ENCODE results near the gene PLEKHM2.
"Not testable (repeated sequence)": the region's sequence is repeated elsewhere in the genome, so short reads cannot be mapped to it uniquely, and the experiment has no call there.

Gene PLEKHM2

GRCh38 chr1:15676688-15677661, 7.1 kb upstream of the PLEKHM2 start:
- in situ Hi-C loops (cut with HindIII; ENCODE audit: low sequenced_read_pairs) = no loop called here

GRCh38 chr1:15678578-15678977, 5.5 kb upstream of the PLEKHM2 start:
- in situ Hi-C loops (cut with HindIII; ENCODE audit: low sequenced_read_pairs) = no loop called here

DNA sequence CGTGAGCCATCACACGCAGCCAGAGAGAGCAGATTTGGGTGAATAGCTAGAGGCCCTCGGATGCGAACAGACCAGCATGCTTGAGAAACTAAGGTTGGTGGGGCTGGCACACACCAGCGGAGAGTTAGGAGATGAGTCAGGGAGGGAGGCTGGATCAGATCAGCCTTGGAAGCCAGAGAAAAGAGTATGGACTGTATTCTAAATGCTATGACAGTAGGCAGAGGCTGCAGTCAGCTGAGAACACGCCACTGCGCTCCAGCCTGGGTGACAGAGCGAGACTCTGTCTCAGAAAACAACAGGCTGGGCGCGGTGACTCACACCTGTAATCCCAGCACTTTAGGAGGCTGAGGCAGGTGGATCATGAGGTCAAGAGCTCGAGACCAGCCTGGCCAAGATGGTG, 4.0 kb upstream of the PLEKHM2 start:
- in situ Hi-C loops (cut with HindIII; ENCODE audit: low sequenced_read_pairs) = no loop called here

DNA sequence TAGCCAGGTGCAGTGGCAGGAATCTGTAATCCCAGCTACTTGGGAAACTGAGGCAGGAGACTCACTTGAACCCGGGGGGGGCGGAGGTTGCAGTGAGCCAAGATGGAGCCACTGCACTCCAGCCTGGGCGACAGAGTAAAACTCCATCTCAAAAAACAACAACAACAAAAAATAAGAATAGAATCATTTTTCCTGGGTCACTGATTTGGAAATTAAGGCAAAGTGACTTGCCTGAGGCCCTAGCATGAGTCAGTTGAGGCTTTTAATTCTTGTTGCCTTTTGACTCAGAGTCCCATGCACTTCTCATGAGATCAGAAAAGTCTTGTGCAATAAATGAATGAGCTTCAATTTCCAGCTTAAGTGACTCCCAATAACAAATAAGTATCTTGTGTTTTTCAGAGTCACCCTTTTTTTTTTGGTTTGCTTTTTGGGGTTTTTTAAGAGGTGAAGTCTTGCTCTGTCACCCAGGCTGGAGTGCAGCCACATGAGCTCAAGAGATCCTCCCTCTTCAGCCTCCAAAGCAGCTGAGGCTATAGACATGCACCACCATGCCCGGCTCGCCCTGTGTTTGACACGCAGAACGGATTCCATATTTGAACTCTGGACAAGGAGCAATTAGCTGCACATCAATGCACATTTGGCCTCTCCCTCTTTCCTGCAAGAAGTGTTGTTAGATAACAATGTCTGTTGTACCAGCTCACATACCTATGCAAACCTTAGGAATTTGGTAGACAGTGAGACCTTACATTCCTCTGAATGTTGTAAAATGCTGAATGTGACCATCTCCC, 3.4 kb upstream of the PLEKHM2 start:
- in situ Hi-C loops (cut with HindIII; ENCODE audit: low sequenced_read_pairs) = no loop called here

GRCh38 chr1:15681349-15682292, 2.5 kb upstream of the PLEKHM2 start:
- in situ Hi-C loops (cut with HindIII; ENCODE audit: low sequenced_read_pairs) = no loop called here

DNA sequence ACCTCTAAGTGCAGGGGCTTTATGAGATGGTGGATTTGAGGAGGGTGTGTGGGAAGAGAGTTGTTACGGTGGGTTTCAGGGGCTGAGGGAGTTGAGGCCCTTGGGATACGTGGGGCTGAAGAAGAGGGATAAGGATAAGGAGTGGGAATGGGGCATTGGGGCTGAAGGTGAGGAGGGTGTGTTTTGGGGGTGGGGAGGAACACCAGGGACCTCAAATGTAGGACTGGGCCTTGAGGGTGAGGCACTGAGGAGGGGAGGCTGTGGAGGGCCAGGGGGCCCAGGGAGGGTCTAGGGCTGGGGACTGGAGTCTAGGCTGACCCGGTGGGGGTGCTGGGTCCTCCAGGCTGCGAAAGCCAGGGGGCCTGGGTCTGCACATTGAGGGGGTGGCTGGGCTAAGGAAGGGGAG, 1.2 kb upstream of the PLEKHM2 start:
- in situ Hi-C loops (cut with HindIII; ENCODE audit: low sequenced_read_pairs) = no loop called here

DNA sequence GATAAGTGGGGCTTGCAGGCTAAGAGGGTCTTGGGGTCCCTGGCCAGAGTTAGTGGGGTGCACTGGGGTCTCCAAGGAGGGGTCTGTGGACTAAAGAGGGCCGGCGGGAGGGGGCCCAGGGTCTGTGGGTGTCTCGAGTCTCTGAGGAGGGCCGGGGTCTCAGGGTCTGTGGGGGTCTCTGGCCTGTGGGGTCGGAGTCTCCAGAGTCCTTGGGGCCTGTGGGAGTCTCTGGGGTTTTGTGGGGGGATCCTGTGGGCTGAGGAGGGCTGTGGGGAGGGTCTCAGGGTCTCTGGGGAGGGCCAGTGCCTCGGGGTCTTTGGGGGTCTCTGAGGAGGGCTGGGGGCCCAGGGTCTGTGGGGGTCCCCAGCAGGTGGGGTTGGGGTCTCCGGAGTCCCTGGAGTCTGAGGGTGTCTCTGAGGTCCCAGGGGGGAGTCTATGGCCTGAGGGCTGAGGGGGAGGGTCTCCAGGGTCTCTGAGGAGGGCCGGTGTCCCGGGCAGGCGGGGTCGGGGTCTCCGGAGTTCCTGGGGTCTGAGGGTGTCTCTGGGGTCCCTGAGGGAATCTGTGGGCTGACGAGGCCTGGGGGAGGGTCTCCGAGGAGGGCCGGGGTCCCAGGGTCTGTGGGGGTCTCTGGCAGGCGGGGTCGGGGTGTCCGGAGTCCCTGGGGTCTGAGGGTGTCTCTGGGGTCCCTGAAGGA, 628 bp upstream of the PLEKHM2 start:
- in situ Hi-C loops (cut with HindIII; ENCODE audit: low sequenced_read_pairs) = no loop called here

- in situ Hi-C loops (cut with HindIII; ENCODE audit: low sequenced_read_pairs) = no loop called here
These were observed 560 bp downstream of the PLEKHM2 start for GRCh38 chr1:15684468-15685291.

- in situ Hi-C loops (cut with HindIII; ENCODE audit: low sequenced_read_pairs) = no loop called here
These were observed 1.7 kb downstream of the PLEKHM2 start for GRCh38 chr1:15685820-15686219.

DNA sequence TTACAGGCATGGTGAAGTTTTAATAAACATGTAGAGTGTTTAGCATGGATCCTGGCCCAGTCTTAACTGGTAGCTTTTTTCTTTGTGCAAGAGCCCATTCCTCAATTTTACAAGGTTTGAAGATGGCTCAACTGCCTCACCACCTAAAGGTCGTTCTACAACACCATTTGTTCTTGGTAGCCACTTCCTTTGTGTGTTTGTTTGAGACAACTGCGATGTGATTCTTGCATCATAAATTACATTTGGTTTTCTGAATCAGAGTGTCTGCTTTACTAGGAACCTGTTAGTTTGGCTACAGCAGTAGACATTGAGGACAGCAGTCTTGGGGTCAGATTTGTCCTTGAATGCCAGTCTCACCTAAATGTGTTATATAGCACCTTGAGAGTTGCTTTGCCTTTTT, 3.3 kb downstream of the PLEKHM2 start:
- in situ Hi-C loops (cut with HindIII; ENCODE audit: low sequenced_read_pairs) = no loop called here

GRCh38 chr1:15690317-15690716, 6.2 kb downstream of the PLEKHM2 start:
- in situ Hi-C loops (cut with HindIII; ENCODE audit: low sequenced_read_pairs) = no loop called here

DNA sequence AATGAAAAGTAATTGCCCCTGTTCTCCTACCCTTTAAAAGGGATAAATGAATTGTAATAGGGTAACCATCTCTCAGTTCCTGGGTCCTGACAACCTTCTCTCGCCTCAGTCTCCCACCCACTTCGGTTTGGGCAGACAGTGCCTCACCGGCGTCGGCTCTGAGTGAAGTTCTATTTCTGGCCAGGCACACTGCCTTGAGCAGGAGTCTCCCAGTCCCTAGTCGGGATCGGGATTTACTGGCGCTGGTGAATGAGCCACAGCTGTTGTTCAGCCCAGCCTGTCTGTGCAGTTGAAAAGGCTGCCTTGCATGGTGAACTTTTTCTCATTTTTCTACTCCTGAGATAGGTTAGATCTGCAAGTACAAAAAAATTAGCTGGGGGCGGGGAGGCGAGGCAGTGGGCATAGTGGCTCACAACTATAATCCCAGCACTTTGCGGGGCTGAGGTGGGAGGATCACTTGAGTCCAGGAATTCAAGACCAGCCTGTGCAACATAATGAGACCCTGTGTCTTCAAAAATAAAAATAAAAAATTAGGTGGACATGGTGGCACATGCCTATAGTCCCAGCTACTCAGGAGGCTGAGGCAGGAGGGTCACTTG, 7.4 kb downstream of the PLEKHM2 start:
- in situ Hi-C loops (cut with HindIII; ENCODE audit: low sequenced_read_pairs) = no loop called here

DNA sequence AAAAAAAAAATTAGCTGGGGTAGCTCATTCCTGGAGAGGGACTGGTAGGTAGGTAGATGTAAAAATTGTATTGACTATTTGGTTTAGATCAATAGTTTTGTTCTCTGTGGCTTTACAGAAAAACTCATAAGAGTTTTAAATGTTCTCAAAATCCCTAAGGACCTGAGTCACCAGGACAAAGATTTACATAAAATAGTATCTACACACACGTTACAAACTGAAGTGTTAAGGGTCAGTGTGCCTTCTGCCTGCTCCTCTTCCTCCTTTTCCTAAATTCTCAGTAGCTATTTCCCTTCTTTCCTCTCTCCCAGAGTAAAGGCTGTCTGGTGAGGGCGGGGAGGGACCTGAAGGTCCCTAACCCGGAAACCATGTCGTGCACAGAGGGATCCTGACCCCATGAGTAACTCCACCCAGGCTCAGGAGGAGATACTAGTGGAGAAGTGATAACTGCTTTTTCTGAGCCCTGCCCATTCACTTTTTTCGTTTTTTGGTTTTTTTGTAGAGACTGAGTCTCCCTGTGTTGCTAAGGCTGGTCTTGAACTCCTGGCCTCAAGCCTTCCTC, 8.1 kb downstream of the PLEKHM2 start:
- in situ Hi-C loops (cut with HindIII; ENCODE audit: low sequenced_read_pairs) = no loop called here

- in situ Hi-C loops (cut with HindIII; ENCODE audit: low sequenced_read_pairs) = no loop called here
These were observed 9.3 kb downstream of the PLEKHM2 start for GRCh38 chr1:15693371-15693770.

DNA sequence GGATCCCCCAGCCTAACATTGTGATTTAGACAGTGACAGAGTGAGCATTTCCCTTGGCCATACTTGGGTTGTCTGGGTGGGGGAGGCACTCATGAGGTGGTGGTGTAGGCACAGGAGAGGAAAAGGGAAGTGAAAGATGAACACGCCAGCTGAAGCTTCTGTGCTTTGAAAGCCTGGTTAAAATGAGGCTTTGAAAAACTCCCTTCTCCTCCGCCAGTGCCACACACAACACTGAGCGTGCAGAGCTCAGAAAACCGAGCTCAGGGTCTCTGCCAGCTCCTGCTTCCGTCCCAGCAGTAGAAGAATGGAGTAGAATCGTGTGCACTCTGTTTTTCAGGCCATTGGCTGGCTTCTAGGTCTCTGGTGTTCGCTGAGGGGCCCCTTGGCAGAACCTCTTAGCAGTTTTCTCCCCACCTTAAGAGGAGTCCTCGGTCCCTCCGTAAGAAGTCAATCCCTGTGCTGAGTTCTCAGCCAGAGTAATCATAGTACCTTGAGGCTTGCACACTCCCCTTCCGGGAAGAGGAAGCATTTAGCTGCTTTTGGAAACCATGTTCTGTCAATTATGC, 12.9 kb downstream of the PLEKHM2 start:
- in situ Hi-C loops (cut with HindIII; ENCODE audit: low sequenced_read_pairs) = no loop called here

GRCh38 chr1:15698201-15698600, 14.1 kb downstream of the PLEKHM2 start:
- in situ Hi-C loops (cut with HindIII; ENCODE audit: low sequenced_read_pairs) = no loop called here

DNA sequence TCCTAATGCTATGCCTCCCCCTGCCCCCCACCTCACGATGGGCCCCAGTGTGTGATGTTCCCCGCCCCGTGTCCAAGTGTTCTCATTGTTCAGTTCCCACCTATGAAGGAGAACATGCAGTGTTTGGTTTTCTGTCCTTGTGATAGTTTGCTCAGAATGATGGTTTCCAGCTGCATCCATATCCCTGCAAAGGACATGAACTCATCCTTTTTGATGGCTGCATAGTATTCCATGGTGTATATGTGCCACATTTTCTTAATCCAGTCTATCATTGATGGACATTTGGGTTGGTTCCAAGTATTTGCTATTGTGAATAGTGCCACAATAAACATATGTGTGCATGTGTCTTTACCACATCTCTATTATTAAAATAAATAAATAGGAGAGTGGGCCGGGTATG, 15.2 kb downstream of the PLEKHM2 start:
- in situ Hi-C loops (cut with HindIII; ENCODE audit: low sequenced_read_pairs) = not testable (repeated sequence)

- in situ Hi-C loops (cut with HindIII; ENCODE audit: low sequenced_read_pairs) = no loop called here
These were observed 16.4 kb downstream of the PLEKHM2 start for GRCh38 chr1:15700508-15700907.
